NT2/D1 (cell line): Measurements from ENCODE around the gene HOXA3.

Experiments used
- SUZ12 ChIP-seq: IDR thresholded peaks from 2 replicates; pipeline ENCODE4 v1.6.1; 2011; ENCODE audit not compliant: insufficient read length, insufficient read depth; ENCODE audit errors: extremely low read depth
- YY1 ChIP-seq: IDR thresholded peaks from 2 replicates; pipeline ENCODE4 v1.6.1; 2011; ENCODE audit not compliant: insufficient read length, insufficient read depth
- ZNF274 ChIP-seq: IDR thresholded peaks from 2 replicates; pipeline ENCODE4 v1.6.1; 2011; ENCODE audit warnings: mild to moderate bottlenecking, low read depth, low read length

DNA sequence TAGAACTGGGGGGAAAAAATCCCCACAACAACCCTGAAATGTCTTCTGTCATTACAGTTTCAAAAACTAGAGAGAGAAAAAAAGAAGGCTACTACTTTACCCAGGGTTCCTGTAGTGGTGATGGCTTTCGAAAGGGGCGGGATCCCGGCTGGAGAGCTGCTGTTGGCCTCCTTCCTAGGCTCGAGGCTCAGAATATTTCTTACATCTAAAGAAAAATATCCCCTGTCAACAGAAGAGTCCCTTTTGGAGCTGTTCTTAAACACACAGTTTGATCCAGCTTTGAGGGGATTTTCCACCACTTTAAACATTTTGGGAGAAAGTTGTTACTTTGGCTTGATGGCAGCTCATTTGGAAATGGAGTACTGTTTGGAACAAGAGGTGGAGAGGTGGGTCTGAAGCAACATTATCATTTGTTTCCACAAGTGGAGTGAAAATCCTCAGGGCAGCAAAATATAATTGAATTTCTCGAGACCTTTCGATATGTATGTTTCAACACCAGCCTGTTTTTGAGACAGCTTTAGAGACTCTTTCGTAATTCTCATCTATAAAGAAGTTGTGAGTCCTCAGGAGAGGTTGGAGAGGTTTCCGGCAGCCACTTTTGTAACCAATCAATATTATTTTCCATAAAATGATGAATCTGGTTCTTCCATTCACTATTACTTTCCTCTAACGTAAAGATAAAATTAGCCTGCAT, 42.5 kb upstream of the HOXA3 start:
- TF ChIP-seq YY1 (no peak), ZNF274 (no peak), SUZ12 (no peak)
